Osteoblast (primary cell): ENCODE data around the gene EFNA2. TPM values are rescaled to one million over a fixed set of nuclear protein-coding genes. Genes with fewer than 3 reads are reported as not detected.
"Not testable (repeated sequence)": the region's sequence is repeated elsewhere in the genome, so short reads cannot be mapped to it uniquely, and the experiment has no call there.

Experiments used
- DNase-seq: peaks from one replicate; pipeline ENCODE4 v3.0.0; 2011; ENCODE audit warnings: low spot score, mixed read lengths; ENCODE audit not compliant: insufficient read length; ENCODE audit errors: missing footprints
- H2AFZ ChIP-seq: 2 replicates; pipeline ENCODE4 v1.6.0; 2011; ENCODE audit warnings: mild to moderate bottlenecking, low read length
- H3K27ac ChIP-seq: 2 replicates; pipeline ENCODE4 v1.5.1; 2011; ENCODE audit warnings: mild to moderate bottlenecking, low read depth, low read length, moderate library complexity
- H3K27me3 ChIP-seq: 2 replicates; pipeline ENCODE4 v1.6.0; 2012; ENCODE audit warnings: mild to moderate bottlenecking, control low read depth, inconsistent platforms, low read length, moderate library complexity; ENCODE audit not compliant: insufficient read depth
- H3K36me3 ChIP-seq: 2 replicates; pipeline ENCODE4 v1.5.1; 2011; ENCODE audit warnings: mild to moderate bottlenecking, low read length, control low read depth, moderate library complexity; ENCODE audit not compliant: insufficient read depth
- H3K4me1 ChIP-seq: 2 replicates; pipeline ENCODE4 v1.5.1; 2011; ENCODE audit warnings: mild to moderate bottlenecking, low read length, control low read depth, moderate library complexity; ENCODE audit not compliant: insufficient read depth
- H3K4me2 ChIP-seq: 2 replicates; pipeline ENCODE4 v1.6.0; 2011; ENCODE audit warnings: mild to moderate bottlenecking, low read length; ENCODE audit not compliant: insufficient read depth
- H3K4me3 ChIP-seq: fragments of 200-600 bp; sonication (generic); 3 replicates; pipeline ENCODE4 v1.5.1; 2012; ENCODE audit warnings: mild to moderate bottlenecking, low read length, inconsistent platforms; ENCODE audit not compliant: insufficient read depth
- H3K79me2 ChIP-seq: 2 replicates; pipeline ENCODE4 v1.6.0; 2012; ENCODE audit warnings: mild to moderate bottlenecking, low read length, control low read depth, inconsistent platforms; ENCODE audit not compliant: insufficient read depth
- H3K9me3 ChIP-seq: 2 replicates; pipeline ENCODE4 v1.5.1; 2011; ENCODE audit warnings: low read depth, low read length, control low read depth
- H4K20me1 ChIP-seq: 2 replicates; pipeline ENCODE4 v1.6.0; 2012; ENCODE audit warnings: mild to moderate bottlenecking, low read length, control low read depth; ENCODE audit not compliant: insufficient read depth
- total RNA-seq: library from RNA; depleted of rRNA; stranded (reverse); fragments of >200 nt; gene quantifications from 2 replicates; pipeline ENCODE4 v1.2.3, GENCODE V29; 2012
- TF ChIP-seq, protein P1 (sequence below): IDR thresholded peaks from 2 replicates; pipeline ENCODE4 v1.5.1; 2011; ENCODE audit warnings: mild to moderate bottlenecking, low read depth, low read length, moderate library complexity; ENCODE audit errors: extremely low read depth

Gene EFNA2
- total RNA-seq, 1 donor: not detected

DNA sequence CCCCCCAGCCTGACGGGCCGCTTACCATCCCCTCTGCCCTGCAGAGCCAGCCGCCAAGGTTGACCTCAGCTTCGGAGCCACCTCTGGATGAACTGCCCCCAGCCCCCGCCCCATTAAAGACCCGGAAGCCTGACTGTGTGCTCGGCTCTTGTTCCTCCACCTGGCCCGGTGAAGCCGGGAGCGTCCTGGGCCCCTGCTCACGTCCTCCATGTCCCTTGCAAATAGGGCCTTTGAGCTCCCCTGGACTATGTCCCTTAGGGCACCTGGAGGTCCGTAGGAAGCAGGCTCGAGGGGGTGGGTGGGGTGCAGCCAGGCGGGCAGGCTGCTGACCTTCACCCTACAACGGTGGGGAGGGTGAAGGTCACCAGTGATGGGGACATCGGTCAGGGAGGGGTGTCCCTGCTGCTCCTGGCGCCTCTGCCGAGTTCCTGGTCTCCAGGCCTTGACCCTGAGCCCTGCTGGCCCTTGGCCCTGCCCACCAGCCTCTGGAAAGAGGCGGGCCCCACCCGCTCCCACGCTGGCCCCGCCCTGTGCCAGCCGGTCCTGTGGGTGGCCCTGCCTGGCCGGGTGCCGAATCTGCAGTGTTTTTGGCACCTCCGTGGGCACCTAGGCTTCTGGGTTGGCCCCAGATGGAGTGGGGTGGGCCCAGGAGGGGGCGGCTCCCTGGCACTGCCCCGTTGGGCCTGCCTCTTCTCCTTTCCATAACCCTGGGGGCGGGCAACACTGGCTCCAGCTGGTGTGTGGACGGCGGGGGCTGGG is 40.8 kb upstream of the EFNA2 start:
- no peaks in the 10 kb centered on the region for H3K27me3 ChIP-seq
- no peaks in the 10 kb centered on the region for H3K36me3 ChIP-seq
- H2AFZ ChIP-seq: no peak overlapping the region
- peak; percentile 93 for DNase-seq
- peak overlapping the region; percentile 64 for H3K4me2 ChIP-seq
- peaks cover 20% of the 10 kb centered on the region for H4K20me1 ChIP-seq
- peaks cover 31% of the 10 kb centered on the region for H3K79me2 ChIP-seq
- no peaks in the 10 kb centered on the region for H3K9me3 ChIP-seq
- TF ChIP-seq, protein P1, sequence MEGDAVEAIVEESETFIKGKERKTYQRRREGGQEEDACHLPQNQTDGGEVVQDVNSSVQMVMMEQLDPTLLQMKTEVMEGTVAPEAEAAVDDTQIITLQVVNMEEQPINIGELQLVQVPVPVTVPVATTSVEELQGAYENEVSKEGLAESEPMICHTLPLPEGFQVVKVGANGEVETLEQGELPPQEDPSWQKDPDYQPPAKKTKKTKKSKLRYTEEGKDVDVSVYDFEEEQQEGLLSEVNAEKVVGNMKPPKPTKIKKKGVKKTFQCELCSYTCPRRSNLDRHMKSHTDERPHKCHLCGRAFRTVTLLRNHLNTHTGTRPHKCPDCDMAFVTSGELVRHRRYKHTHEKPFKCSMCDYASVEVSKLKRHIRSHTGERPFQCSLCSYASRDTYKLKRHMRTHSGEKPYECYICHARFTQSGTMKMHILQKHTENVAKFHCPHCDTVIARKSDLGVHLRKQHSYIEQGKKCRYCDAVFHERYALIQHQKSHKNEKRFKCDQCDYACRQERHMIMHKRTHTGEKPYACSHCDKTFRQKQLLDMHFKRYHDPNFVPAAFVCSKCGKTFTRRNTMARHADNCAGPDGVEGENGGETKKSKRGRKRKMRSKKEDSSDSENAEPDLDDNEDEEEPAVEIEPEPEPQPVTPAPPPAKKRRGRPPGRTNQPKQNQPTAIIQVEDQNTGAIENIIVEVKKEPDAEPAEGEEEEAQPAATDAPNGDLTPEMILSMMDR: no peak
- H3K4me3 ChIP-seq: peak overlapping the region; percentile 48
- H3K4me1 ChIP-seq: peaks cover 34% of the 10 kb centered on the region
- peak overlapping the region; percentile 28 for H3K27ac ChIP-seq

- H3K27me3 ChIP-seq: no peaks in the 10 kb centered on the region
- no peak overlapping the region for H3K27ac ChIP-seq
- no peak overlapping the region for H3K4me2 ChIP-seq
- no peak overlapping the region for H3K4me3 ChIP-seq
- H3K36me3 ChIP-seq: no peaks in the 10 kb centered on the region
- TF ChIP-seq, protein P1: no peak
- H3K9me3 ChIP-seq: no peaks in the 10 kb centered on the region
- no peak for DNase-seq
- peaks cover 22% of the 10 kb centered on the region for H4K20me1 ChIP-seq
- peaks cover 32% of the 10 kb centered on the region for H3K4me1 ChIP-seq
- H3K79me2 ChIP-seq: peaks cover 33% of the 10 kb centered on the region
- no peak overlapping the region for H2AFZ ChIP-seq
These were observed 40.0 kb upstream of the EFNA2 start for GRCh38 chr19:1245494-1246264.

DNA sequence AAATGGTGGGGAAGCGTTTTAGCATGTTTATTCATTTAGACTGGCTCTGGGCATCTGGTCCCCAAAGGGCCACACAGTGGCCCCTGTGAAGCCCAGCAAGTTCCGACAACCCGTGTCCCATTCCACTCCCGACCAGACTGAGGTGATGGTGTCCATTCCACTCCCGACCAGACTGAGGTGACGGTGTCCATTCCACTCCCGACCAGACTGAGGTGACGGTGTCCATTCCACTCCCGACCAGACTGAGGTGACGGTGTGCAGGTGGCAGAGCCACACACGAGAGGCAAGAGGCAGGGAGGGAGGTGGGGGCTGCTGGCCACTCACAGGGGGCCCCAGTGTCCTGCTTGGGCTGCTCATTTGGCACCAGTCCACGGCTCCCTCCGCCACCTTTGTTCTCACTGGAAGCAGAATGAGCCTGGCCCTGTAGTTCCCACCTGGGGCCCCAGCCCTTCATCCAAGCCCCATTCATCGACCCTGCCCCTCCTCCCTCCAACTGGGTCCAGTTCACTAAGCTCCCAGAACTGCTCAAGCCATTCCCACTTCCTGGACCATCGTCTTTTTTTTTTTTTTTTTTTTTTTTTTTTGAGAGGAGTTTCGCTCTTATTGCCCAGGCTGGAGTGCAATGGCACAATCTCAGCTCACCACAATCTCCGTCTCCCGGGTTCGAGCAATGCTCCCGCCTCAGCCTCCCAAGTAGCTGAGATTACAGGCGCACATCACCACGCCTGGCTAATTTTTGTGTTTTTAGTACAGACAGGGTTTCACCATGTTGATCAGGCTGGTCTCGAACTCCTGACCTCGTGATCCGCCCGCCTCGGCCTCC is 39.2 kb upstream of the EFNA2 start:
- peaks cover 24% of the 10 kb centered on the region for H3K4me1 ChIP-seq
- not testable (repeated sequence) for H2AFZ ChIP-seq, DNase-seq, H3K9me3 ChIP-seq, H3K4me3 ChIP-seq, H3K36me3 ChIP-seq, H3K27me3 ChIP-seq, H3K4me2 ChIP-seq, H3K27ac ChIP-seq
- peaks cover 27% of the 10 kb centered on the region for H4K20me1 ChIP-seq
- peaks cover 38% of the 10 kb centered on the region for H3K79me2 ChIP-seq

DNA sequence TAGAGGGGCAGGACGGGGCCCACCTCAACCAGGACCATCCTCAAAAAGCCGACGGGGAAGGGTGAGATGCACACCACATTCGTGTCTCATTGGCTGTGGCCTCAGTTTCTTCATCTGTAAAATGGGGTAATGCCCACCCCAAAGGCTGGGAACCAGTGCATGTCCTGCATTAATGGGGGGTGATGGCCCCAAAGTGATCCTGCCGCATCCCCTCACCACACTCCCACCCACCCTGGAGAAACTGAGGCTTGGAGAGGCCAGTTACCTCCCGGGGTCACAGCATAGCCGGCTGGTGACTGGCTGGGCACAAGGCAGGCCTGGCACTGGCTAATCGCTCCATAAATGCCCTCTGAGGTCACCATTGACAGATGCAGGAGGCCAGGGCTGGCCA is 37.9 kb upstream of the EFNA2 start:
- H3K4me2 ChIP-seq: peak overlapping the region; percentile 76
- H3K27me3 ChIP-seq: no peaks in the 10 kb centered on the region
- peaks cover 26% of the 10 kb centered on the region for H4K20me1 ChIP-seq
- H3K27ac ChIP-seq: peak overlapping the region; percentile 82
- H2AFZ ChIP-seq: no peak overlapping the region
- no peak for DNase-seq
- no peaks in the 10 kb centered on the region for H3K9me3 ChIP-seq
- TF ChIP-seq, protein P1: no peak
- H3K4me3 ChIP-seq: peak overlapping the region; percentile 83
- H3K36me3 ChIP-seq: peaks cover 8% of the 10 kb centered on the region
- peaks cover 18% of the 10 kb centered on the region for H3K4me1 ChIP-seq
- H3K79me2 ChIP-seq: peaks cover 40% of the 10 kb centered on the region
